Stimulated activated CD8-positive, alpha-beta memory T cell treated with anti-CD3 and anti-CD28 coated beads, Interleukin-4, amount 100 ng/mL, for 48 hours (primary cell): ENCODE data around the gene LEMD2.
"Not testable (repeated sequence)": the region's sequence is repeated elsewhere in the genome, so short reads cannot be mapped to it uniquely, and the experiment has no call there.

ENCODE experiments used
- DNase-seq: peaks from one replicate; pipeline ENCODE4 v3.0.0-alpha.2; 2020

The LEMD2 gene

DNA sequence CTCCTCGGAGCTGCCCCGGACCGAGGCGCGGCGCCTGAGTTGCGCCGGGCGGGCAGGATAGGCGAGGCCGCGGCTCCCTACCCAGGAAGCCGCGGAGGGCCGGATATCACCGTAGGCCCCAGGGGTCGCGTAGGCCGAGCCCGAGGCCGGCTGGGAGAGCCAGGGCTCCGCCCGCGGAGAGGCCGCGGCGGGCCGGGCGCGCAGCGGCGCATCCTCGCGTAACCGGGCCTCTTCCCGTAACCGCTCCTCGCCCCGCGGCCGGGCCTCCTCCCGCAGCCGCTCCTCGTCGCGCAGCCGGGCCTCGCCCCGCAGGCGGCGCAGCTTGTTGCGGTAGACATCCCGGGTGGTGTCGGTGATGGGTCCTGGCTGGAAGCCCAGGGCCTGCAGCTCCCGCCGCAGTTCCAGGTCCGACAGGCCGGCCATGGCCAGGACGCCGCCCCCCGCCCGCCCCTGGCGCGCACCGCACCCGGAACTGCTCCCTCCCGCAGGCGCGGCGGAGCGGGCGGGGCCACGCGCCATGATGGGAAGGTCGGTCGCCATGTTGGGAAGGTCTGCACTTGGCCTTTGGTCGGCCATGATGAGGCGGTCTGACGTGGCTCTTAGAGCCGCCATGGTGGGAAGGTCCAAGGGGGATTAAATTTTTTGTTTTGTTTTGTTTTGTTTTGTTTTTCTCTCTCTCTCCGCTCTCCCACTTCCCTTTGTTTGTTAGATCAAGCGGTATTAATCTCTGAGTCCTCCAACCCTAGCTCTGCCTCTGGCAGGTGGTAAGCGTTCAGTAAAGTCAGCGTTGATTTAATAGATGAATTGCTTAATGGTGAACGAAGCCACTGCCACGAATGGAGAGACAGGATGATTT lies at the start of gene LEMD2:
Gene LEMD2 (minus strand): TSS at position 437 of the 856 bp plus-strand sequence. CDS start 14 bp downstream, at position 423.
- DNase-seq, result peak; percentile 97

GRCh38 chr6:33837971-33838665 lies 49.2 kb upstream of the LEMD2 start:
- no peak for DNase-seq

GRCh38 chr6:33836806-33837469 lies 48.0 kb upstream of the LEMD2 start:
- no peak for DNase-seq

DNA sequence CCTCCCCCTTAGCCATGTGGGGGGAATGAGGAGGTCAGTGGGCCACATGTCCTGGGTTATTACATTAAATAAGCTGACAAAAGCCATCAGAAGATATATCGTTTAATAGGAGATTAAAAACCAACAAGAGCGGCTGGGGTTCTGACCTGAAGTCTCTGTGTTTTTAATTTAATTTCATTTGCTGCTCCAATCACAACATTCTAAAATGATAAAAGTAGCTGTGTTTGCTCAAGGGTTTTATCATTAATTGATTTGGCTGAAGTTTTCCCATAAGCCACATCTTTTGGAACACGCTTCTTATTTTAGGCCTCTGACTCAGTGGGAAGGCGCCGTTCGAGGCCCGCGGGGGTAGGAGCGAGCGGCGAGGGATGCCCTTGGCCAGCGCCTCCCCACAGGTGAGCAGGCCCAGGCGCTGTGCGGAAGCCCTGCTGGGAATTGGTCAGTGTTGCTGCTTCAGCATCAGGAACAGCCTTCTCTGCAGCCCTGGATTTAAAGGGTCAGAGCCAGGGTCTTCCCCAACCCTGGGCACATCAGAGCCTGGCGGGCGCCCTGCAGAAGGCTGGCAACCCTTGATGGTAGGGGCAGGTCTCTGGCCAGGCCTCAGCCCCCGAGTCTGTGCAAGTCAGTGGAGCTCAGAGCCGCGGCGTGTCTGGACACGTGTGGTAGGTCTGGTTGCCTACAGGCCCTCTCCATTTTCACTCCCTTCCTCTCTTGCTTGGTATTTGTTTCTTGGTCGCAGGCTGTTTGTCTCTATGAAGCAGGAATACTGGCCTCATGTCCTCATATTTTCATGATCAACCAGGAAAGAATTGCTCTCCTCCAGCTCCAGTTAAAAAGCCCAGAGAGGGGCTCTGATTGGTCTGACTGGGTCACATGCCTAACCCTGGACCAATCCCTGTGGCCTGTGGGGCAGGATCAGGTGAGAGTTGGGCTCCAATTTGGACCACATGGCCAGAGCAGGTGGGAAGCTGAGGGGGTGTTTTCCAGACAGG lies 45.8 kb upstream of the LEMD2 start:
- DNase-seq, result no peak

DNA sequence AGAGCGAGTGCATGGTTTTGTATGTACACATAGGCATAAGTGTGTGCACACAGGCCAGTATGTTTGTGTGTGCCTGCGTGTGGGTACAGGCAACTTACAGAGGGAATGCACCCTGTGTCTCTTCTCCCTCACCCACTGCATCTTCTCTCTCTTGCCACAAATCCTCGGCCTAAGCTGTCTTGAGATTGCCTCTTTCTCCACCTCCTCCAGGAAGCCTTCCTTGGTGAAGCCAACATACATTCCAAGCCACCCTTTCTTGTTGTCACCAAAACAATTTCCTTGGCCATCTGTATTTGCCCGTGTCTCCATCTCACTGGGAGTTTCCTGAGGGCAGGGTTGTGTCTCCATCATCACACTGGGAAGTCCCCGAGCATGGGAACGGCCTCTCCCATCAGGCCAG lies 44.7 kb upstream of the LEMD2 start:
- DNase-seq, result no peak

DNA sequence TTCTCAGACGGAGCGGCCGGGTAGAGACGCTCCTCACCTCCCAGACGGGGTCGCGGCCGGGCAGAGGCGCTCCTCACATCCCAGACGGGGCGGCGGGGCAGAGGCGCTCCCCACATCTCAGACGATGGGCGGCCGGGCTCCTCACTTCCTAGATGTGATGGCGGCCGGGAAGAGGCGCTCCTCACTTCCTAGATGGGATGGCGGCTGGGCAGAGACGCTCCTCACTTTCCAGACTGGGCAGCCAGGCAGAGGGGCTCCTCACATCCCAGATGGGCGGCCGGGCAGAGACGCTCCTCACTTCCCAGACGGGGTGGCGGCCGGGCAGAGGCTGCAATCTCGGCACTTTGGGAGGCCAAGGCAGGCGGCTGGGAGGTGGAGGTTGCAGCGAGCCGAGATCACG lies 43.9 kb upstream of the LEMD2 start:
- not testable (repeated sequence) for DNase-seq

DNA sequence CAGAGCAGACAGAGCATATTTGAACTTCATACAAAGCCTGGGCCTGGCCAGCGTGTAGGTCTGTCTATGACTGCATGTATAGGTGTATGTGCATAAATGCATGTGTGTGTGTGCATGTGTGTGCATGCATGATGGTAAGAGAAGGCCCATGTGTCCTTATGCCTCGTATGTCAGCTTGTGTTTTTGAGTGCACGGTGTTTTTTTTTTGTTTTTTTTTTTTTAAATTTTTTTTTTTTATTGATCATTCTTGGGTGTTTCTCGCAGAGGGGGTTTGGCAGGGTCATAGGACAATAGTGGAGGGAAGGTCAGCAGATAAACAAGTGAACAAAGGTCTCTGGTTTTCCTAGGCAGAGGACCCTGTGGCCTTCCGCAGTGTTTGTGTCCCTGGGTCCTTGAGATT lies 42.8 kb upstream of the LEMD2 start:
- not testable (repeated sequence) for DNase-seq

DNA sequence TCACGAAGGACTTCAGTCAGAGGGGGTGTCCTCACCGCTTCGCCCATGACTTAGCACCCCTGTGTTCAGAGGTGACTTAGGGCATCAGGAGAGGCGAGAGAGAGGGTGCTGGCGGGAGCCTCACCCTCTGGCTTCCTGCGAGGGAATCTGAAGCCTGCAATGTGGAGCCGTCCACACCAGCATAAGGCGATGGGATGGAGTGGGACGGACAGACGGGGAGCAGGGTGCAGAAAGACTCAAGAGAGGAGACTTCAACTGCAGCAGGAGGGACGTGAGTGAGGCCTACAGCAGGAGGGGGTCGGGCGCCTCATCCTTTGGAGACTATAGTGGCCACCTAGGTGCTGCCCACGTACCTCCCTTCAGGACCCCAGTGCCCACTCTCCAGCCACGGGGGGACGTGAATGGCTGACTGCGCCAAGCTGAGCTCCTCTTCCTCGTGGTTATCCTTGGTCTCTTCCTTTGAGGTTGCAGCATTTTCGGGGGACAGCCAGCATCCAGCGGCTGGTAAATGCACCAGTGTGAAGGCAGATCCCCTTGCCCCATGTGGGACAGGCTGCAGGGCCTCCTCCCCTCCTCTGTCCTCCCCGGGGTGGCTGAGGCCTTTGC lies 41.8 kb upstream of the LEMD2 start:
- no peak for DNase-seq

DNA sequence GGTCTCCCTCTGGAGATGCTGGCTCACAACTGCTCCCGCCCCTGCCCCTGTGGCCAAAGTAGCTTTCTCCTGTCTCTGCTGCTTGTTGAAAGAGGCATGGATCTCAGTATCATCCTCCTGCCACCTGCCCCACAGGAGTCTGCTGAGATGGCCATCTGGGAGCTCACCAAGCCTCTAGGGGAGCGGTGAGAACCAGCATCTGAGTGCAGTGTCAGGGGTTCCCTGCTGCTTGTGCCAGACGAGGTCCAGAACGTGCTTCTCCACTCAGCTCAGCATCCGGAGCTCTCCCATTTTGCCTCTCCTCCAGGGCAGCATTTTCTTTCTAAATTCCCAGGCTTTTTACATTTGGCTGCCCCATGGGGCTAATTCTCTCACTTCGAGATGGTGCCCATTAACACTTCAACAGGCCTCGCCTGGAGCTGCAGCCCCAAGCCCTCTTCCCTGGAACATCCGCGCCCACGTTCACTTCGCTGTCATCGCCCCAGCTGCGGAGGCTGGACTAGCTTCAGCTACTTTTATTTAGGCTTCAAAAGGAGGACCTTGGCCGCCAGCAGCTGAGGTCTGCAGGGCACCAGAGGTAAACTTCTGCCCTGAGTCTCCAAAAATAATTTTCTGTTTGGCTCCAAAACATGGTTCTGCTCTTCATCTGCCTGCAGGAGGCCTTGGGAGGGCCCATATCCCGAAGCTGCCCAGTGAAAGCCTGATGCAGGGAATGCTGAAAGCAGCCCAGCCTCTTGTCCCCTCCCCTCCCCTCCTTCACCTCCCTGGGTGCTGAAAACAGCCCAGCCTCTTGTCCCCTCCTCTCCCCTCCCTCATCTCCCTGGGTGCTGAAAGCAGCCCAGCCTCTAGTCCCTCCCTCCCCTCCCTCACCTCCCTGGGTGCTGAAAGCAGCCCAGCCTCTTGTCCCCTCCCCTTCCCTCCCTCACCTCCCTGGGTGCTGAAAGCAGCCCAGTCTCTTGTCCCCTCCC lies 40.1 kb upstream of the LEMD2 start:
- no peak for DNase-seq

GRCh38 chr6:33828452-33828763 lies 39.5 kb upstream of the LEMD2 start:
- no peak for DNase-seq

- no peak for DNase-seq
Measured at GRCh38 chr6:33827546-33828451, 38.9 kb upstream of the LEMD2 start.

- no peak for DNase-seq
Measured at GRCh38 chr6:33826537-33826936, 37.6 kb upstream of the LEMD2 start.

DNA sequence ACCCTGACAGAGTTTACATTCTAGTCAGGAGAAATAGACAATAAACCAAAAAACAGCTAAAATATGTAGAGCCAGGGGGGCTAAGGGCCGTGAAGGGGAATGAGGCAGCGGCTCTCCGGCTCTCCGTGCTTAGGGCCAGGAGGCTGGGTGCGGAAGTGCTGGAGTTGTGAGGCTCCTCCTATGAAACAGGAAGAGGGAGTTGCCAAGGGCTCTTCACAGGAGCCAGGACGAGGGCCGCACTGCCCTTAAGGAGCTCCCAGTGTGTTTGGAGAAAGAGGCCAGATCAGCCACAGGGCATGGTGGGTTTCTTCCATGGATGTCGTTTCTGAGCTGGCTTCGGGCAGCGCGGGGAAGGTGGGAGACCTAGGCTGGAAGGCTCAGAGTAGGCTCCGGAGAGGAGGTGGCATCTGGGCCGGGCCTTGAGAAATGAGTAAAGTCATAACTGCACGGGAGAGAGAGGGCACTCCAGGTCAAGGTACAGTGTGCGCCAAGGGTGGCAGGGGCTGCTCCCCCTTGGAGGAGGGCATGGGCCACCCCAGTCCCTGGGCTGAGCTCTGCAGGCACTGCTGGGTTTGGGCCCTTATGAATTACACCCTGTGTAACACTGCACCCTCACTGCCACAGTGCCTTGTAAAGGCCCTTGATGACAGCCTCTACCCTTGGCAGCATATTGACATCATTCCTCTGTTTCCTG lies 35.7 kb upstream of the LEMD2 start:
- DNase-seq, result no peak

GRCh38 chr6:33823806-33824205 lies 34.9 kb upstream of the LEMD2 start:
- no peak for DNase-seq

DNA sequence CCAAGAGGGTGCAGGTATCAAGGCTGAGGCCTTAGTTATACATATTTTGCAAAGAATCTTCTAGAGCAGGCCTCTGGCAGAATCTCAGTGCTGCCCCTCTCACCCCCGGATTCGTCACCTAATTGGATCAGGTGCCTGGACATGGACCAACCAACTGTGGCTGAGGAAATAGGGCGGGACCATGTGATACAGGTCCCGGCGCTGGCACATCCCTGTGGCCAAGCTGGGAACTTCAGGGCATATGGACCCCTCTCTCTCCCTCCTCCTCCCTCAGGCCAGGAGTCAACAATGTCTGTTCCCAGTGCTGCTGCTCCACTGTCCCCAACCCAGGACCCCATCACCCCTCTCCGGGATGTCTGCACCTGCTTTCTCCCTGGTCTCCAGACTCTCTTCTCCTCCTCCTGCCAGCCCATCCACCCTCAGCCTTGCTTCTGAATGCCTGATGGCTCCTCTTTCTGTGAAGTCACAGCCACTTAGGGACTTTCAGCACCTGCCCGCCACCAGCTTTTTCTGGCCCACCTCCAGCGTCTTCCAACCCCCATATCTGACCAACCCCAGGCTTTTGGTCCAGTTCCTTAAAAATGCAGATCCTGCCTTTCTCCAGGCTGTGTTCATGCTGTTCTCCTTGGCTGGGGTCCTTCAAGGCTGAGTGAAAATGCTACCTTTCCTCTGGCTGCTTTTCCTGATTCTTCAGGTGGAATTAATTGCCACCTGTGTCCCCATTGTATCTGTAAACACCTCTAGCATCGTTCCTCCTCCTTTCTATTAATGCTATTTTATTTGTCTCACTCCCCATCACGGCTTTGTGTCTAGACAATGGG lies 33.9 kb upstream of the LEMD2 start:
- no peak for DNase-seq

GRCh38 chr6:33820784-33821520 lies 32.0 kb upstream of the LEMD2 start:
- DNase-seq, result no peak

DNA sequence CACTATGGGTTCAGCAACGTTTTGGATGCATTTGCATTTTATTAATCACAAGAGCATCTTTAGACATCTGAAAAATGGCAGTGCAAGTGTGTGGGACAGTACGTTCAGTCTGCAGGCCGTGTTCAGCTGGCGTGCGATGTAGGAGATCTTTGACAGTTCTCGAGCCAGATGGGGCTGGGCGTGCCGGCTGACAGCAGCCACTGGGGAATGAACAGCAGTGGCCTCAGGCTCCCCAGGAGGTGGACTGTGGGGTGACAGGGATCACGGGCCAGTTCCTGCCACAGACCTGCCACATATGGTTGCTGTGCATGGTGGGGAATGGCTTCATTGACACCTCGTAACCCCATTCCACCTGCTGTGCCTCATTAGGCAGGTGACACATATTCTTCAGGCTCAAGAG lies 31.3 kb upstream of the LEMD2 start:
- no peak for DNase-seq

DNA sequence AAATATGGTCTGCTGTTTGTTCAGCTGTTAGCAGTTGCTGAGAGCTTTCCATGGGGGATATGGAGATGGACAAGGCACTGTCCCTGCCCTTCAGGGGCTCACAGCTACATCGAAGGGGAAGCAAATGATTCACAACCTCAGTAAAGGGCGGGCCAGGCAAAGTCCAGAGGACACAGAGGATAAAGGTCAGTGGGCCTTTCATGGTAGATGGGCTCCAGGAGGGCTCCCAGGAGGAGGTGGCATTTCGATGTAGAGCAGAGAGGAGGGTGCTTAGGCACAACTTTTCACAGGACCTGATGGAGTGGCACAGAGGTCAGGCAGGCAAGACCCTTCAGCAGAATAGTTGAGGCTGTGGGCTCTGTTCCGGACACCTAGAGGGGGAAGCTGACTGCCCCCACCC lies 30.1 kb upstream of the LEMD2 start:
- no peak for DNase-seq
